HG03039 (cell line): ENCODE data around the gene IFRD2.
"Not testable (repeated sequence)": the region's sequence is repeated elsewhere in the genome, so short reads cannot be mapped to it uniquely, and the experiment has no call there.

Experiments
- ATAC-seq: cut with Tn5 transposase; IDR thresholded peaks from one replicate; pipeline ENCODE4 v1.9.1; 2021; ENCODE audit warnings: mild to moderate bottlenecking, moderate library complexity; ENCODE audit not compliant: unreplicated experiment

IFRD2 gene

DNA sequence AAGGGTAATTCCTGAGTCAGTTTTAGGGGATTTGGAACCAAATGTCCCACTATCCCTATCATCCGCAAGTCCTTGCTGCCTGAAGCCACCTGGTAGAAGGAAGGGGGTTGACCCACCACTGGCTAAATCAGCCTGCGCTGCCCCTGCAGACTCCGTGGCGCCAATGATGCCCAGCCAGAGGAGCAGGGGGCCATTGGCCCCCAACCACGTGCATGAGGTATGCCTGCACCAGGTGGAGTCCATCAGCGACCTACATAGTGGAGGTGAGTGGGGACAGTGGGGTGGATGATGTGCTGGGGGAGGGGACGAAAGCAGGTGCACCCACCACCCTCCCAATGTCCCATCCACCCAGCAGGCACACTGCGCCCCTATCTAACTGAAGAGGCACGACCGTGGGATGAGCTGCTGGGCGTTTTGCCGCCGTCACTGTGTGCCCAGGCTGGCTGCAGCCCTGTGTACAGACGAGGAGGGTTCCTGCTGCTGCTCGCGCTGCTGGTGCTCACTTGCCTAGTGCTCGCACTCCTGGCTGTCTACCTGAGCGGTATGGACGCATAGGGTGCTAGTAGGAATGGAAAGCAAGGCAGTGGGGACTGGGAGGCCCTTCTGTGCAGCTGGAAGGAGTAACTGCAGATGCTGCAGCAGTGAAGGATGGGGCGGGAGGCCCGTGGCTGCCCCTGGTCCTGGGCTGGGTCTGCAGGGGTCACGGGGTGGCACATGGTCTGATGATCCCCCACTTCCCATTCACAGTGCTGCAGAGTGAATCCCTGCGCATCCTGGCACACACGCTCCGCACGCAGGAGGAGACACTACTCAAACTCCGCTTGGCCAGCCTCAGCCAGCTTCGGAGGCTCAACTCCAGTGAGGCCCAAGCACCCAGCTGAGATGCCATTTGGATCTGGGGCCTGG lies 5.7 kb downstream of the IFRD2 start:
- no peak for ATAC-seq

DNA sequence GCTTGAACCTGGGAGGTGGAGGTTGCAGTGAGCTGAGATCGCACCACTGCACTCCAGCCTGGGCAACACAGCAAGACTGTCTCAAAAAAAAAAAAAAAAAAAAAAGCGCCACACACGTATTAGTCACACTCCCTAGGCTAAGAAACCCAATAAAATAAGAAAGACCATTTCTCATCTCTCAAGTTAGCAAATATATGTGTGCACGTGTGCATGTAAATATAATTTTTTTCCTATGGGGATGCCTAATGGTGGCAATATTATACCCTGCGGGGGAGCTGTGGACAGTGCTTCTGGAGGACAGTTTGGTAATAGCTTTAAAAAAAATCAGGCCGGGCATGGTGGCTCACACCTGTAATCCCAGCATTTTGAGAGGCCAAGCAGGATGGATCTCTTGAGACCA lies 8.1 kb downstream of the IFRD2 start:
- not testable (repeated sequence) for ATAC-seq

DNA sequence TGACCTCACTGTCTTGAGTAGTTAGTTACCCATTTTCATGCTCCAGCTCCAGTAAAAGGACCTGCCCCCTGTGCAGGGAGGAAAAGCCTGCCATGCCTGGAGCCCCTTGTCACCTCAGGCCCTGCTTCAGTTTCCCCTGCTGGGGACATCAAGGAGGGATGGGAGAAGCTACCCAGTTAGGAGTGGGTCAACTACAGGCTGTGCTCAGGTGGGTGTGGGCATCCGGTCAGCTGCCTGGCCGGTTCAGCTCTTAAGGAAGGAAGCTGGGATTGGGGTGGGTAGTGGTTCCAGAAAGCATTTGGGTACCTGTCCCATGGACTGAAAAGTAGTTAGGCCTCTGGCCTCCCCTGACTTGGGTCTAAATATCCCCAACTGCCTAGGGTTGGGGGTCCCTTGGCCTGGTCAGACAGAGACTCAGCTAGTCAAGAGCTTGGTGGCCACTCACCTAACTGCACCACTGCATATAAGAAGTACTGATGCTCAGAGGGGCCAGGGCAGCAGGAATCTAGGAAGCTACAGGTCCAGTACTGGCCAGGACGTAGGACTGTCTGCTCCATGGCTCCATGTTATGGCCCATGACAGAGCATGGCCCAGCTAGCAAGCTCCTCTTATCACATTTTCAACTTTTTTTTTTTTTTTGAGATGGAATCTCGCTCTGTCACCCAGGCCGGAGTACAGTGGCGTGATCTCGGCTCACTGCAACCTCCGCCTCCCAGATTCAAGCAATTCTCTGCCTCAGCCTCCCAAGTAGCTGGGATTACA lies 12.8 kb downstream of the IFRD2 start:
- ATAC-seq = no peak

DNA sequence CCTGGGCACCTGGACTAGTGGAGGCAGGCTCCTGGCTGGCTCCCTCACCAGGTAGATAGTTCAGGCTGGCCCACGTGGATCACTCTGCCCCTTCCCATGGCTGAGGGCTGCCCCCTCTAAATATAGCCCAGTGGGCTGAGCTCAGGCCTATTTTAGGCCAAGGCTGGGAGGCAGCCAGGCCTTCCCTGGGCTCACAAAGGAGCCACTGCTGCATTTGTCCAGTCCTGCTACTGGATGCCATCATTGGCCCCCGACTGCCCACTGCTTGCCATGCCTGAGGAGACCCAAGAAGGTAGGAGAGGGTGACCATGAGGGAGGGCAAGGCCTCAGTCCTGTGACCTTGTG lies 13.4 kb downstream of the IFRD2 start, which contains the start of gene LSMEM2:
TSS of gene LSMEM2 (plus strand) at position 208 of the 345 bp plus-strand sequence. CDS start at position 235, 27 bp downstream.
- no peak for ATAC-seq

DNA sequence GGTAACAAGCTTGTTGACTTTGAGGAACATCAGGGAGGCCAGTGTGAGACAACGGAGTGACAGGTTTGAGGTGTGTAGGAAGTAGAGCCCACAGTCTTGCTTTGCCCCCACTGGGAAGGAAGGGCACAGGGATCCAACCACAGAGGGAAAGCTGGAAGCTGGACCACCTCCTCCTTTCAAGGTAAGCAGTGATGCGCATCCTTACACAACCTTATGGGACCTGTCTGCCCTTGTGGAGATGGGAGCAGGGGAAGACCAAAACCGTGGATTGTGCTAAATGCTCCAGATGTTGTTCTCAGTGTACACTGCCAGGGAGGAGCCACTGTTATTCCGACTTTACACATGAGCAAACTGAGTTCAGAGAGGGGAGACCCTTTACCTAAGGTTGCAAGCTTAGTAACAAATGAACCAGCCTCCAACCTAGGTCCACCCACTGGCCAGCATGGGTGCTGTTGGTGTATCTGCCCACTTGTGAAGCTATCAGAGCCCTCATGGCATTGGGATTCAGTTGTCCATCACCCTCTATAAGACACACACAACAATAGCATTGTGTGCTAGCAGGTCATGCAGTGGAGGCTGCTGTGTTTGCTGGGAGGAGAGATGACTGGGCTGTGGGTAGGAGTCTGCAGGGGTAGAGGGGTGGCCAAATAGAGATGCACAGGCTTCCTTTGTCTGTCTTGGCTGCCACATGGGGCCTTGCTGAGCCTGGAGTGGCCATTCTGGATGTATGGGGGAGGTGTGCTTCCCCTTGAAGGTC lies 13.9 kb downstream of the IFRD2 start:
- ATAC-seq = no peak

DNA sequence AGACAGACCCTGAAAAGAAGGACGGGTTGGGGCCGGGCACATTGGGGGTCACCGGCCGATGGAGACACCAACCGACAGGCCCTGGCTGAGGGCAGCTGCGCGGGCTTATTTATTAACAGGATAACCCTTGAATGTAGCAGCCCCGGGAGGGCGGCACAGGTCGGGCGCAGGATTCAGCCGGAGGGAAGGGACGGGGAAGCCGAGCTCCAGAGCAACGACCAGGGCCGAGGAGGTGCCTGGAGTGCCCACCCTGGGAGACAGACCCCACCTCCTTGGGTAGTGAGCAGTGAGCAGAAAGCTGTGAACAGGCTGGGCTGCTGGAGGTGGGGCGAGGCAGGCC lies 15.5 kb downstream of the IFRD2 start:
- no peak for ATAC-seq

DNA sequence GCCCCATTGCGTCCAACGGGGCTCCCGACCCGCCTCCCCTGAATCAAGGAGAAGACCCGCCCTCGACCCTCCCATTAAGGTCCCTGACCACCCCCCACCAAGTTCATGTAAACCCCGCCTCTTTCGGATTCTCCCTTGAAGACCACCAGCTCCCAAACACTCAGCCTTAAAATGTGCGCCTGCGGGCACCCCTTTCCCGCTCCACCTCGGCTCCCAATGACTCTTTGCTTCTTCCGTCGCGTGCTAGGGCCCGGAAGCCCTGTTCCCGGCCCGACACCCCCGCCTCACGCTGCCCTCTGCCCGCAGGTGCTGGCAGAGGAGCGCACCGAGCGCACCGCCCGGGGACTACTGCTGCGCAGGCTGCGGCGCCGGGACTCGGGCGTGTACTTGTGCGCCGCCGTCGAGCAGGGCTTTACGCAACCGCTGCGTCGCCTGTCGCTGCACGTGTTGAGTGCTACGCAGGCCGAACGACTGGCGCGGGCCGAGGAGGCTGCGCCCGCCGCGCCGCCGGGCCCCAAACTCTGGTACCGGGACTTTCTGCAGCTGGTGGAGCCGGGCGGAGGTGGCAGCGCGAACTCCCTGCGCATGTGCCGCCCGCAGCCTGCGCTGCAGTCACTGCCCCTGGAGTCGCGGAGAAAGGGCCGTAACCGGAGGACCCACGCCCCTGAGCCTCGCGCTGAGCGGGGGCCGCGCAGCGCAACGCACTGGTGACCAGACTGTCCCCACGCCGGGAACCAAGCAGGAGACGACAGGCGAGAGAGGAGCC lies 16.1 kb downstream of the IFRD2 start:
- no peak for ATAC-seq

DNA sequence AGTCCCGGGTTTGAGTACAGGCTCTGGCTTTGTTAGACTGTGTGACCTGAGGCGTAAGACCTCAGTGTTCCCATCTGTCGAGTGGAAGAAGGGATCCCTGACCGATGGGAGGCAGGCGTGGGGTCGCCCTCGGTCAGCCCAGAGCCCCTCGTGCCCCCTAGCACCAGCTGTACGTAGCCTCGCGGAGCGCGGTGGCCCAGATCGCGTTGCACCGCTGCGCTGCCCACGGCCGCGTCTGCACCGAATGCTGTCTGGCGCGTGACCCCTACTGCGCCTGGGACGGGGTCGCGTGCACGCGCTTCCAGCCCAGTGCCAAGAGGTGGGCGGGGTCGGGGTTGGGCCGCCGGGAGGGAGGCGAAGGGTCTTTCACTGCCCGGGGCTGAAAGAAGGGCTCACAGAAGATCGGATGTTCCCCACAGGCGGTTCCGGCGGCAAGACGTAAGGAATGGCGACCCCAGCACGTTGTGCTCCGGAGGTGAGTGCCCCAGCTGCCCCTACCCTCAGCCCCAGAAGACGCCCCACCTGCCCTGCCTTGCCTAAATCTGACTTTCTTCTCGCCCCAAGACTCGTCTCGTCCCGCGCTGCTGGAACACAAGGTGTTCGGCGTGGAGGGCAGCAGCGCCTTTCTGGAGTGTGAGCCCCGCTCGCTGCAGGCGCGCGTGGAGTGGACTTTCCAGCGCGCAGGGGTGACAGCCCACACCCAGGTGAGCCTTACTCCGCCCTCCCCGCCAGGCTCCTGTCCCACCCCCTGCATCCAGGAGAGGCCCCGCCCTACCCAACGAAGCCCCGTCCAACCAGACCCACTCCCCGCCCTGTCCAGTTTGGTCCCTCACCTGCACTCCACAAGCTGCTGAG lies 16.9 kb downstream of the IFRD2 start:
- no peak for ATAC-seq

DNA sequence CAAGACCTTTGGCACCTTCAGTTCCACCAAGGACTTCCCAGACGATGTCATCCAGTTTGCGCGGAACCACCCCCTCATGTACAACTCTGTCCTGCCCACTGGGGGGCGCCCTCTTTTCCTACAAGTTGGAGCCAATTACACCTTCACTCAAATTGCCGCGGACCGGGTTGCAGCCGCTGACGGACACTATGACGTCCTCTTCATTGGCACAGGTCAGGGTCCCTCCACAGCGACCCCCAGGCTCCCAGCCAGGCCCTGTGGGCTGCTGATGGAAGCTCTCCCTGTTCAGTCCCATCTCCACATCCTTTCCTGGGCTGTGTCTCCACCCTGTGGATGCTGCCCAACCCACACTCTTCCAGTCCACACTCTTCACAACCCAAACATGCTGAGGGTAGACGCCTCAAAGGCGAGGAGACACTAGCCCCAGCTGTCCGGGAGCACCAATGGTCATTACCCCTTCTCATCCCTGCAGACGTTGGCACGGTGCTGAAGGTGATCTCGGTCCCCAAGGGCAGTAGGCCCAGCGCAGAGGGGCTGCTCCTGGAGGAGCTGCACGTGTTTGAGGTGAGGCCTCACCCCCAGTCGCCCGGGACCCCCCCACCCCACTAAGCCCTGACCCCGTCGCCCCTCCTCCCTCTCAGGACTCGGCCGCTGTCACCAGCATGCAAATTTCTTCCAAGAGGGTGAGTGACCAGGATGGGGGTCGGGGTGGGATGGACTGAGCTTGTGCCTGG lies 17.7 kb downstream of the IFRD2 start:
- ATAC-seq = no peak

DNA sequence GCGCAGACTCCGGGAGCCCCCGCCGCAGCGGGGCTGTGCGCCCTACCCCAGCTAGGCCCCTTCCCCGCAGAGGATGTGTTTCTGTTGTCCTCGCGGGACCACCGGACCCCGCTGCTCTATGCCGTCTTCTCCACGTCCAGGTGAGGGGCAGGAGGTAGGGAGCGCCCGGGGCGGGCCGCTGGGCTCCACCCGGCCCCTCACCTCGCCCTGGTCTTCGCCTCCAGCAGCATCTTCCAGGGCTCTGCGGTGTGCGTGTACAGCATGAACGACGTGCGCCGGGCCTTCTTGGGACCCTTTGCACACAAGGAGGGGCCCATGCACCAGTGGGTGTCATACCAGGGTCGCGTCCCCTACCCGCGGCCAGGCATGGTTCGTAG lies 18.6 kb downstream of the IFRD2 start:
- no peak for ATAC-seq

DNA sequence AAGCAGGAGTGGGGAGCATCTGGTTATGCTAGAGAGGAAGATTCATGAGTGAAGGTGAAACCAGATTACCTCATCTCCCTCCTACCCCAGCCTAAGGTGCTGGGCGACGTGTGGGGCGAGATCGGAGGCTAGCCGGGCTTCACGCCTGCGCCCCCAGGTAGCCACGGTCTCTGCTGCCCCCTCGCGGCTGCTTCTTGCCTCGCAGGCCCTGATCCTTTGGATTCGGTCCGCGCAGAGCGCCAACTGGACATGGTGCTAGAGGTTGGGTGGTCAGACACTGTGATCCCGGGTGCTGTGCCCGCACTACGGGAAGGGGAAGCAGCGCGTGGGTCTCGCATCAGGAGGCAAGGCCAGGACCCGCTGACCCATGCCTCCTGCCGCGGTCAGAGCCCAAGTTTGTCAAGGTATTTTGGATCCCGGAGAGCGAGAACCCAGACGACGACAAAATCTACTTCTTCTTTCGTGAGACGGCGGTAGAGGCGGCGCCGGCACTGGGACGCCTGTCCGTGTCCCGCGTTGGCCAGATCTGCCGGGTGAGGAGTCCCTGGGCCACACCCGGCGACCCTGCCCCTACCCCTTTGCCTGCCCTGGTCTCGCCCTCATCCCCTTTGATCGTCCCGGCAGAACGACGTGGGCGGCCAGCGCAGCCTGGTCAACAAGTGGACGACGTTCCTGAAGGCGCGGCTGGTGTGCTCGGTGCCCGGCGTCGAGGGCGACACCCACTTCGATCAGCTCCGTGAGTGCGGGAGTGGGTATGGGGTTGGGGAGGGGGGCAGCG lies 19.1 kb downstream of the IFRD2 start:
- ATAC-seq = peak; percentile 70

DNA sequence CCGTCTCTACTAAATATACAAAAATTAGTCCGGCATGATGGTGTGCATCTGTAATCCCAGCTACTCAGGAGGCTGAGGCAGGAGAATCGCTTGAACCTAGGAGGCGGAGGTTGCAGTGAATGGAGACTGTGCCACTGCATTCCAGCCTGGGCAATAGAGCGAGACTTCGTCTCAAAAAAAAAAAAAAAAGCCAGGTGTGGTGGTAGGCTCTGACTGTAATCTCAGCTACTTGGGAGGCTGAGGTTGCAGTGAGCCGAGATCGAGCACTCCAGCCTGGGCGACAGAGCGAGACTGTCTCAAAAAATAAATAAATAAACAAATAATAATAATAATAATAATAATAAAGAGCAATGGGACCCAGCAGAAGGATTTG lies 19.7 kb downstream of the IFRD2 start:
- ATAC-seq = not testable (repeated sequence)

DNA sequence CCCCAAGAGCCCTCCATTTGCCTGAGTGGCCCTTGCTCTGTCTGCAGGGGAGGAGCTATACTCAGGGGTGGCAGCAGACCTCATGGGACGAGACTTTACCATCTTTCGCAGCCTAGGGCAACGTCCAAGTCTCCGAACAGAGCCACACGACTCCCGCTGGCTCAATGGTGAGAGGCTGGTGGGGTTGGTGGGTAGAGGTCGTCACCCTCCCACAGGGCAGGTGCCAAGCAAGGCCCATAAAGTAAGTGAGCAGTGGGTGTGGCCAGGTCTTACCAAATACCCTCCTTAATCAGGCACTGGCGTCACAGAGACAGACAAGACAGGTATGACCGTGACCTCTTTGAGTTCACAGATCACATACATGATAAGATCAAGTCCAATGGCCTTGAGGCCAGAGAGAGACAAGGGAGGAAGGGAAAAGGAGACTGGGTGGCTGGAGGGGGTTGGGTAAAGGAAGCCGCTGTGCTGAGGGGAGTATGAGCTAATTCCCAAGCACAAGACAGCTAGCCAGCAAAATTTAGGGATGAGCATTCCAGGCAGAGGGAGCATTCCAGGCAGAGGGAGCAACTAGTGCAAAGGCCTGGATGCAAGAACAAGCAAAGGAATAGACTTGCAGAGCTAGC lies 20.8 kb downstream of the IFRD2 start:
- ATAC-seq = no peak

DNA sequence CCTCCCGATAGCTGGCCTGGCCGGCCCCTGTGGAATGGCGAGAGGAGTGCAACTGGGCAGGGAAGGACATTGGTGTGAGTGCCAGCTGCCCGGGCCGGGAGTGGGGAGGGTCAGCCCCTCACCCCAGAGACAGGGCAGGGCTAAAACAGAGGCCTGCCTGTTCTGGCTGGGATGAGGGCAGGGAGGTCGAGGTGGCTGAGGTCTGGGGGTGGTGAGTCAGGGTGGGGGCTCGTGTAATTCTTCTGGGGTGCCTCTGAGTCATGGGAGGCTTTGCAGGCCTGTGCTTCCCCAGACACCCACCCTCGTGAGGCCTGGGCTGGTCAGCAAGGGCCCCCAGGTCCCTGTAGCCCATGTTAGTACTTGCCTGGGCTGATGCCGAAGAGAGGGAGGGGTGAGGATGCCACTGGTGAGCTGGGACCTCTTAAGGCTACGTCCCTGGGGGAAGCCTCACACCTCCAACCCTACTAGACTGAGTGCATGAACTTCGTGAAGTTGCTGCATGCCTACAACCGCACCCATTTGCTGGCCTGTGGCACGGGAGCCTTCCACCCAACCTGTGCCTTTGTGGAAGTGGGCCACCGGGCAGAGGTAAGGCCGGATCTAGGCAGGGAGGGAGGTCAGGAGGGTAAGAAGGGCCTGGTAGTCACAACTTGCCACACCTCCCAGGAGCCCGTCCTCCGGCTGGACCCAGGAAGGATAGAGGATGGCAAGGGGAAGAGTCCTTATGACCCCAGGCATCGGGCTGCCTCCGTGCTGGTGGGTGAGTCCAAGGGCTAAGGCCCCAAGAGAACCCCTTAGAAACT lies 21.6 kb downstream of the IFRD2 start:
- no peak for ATAC-seq

DNA sequence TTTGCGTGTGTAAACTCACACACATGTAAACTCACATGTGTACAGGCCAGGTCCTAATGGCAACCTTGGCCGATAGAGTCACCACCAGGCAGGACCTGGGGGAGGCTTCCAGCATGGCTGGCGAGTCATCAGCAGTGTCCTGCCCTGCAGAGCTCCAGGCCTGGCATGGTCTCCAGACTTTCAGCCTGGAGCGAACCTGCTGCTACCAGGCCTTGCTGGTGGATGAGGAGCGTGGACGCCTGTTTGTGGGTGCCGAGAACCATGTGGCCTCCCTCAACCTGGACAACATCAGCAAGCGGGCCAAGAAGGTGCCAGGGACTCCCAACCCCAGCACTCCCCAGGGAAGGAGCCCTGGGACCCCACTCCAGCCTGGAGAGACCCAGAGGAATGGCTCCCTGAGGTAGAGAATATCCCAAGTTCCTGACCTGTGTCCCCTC lies 22.2 kb downstream of the IFRD2 start:
- no peak for ATAC-seq

DNA sequence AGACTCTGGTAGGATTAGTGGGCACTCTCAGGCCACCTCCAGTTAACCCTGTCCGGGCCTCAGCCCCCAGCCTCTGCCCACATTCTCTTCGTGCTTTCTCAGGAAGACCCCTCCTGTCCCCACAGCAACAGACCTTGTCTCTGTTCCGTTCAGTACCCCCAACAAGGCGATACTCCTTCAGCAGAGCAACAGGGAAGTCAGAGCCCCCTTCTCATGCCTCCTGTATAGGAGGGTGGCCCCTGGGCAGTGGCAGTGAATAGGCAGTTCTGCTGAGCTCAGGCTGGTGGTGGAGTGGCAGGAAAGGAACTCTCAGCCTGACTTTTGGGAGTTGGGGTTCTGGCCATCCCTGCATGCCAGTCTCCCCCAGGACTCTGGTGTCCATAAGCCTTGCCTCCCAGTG lies 22.8 kb downstream of the IFRD2 start:
- ATAC-seq = no peak
